HFFc6 (cell line): ENCODE results near the gene RAX2. TPM values are rescaled to one million over a fixed set of nuclear protein-coding genes. Genes with fewer than 3 reads are reported as not detected.

Experiments used
- DNase-seq: peaks from one replicate; pipeline ENCODE4 v3.0.0-alpha.2; 2018
- H3K27ac Mint-ChIP-seq: 2 replicates; pipeline ENCODE4 v1.8.0; 2020; ENCODE audit warnings: mild to moderate bottlenecking, mixed read lengths
- H3K27me3 Mint-ChIP-seq: 2 replicates; pipeline ENCODE4 v1.8.0; 2021; ENCODE audit warnings: mild to moderate bottlenecking, moderate library complexity, mixed read lengths; ENCODE audit not compliant: insufficient read depth
- H3K36me3 Mint-ChIP-seq: 2 replicates; pipeline ENCODE4 v1.8.0; 2021; ENCODE audit warnings: low read depth, mixed read lengths
- H3K4me1 Mint-ChIP-seq: 2 replicates; pipeline ENCODE4 v1.8.0; 2020; ENCODE audit warnings: low read depth, mixed read lengths
- H3K4me3 Mint-ChIP-seq: 2 replicates; pipeline ENCODE4 v1.8.0; 2020; ENCODE audit warnings: mild to moderate bottlenecking, moderate library complexity, mixed read lengths
- H3K9me3 Mint-ChIP-seq: 2 replicates; pipeline ENCODE4 v1.8.0; 2020; ENCODE audit warnings: mild to moderate bottlenecking, mixed read lengths
- long read RNA-seq: library from polyadenylated mRNA; unstranded; transcript quantifications from one replicate; pipeline ENCODE4 v2.0.0, GENCODE V29; 2019
- total RNA-seq, 6 experiments: library from RNA; stranded (reverse); fragmentation: NEBNext Ultra II Directional; extraction: Animal tissue kit (Norgen Biotek cat#: 25700); gene quantifications; 2 replicates in 1 of 6; 3 replicates in 5 of 6; pipeline ENCODE4 v1.2.3, GENCODE V29; 2021
- TF ChIP-seq, protein P1 (sequence below): fragments of 200-600 bp; sonication (generic); IDR thresholded peaks from 2 replicates; pipeline ENCODE4 v1.5.0; 2021; ENCODE audit warnings: antibody characterized with exemption, mild to moderate bottlenecking

Gene RAX2
- not detected for total RNA-seq
- long read RNA-seq: 0 reads

DNA sequence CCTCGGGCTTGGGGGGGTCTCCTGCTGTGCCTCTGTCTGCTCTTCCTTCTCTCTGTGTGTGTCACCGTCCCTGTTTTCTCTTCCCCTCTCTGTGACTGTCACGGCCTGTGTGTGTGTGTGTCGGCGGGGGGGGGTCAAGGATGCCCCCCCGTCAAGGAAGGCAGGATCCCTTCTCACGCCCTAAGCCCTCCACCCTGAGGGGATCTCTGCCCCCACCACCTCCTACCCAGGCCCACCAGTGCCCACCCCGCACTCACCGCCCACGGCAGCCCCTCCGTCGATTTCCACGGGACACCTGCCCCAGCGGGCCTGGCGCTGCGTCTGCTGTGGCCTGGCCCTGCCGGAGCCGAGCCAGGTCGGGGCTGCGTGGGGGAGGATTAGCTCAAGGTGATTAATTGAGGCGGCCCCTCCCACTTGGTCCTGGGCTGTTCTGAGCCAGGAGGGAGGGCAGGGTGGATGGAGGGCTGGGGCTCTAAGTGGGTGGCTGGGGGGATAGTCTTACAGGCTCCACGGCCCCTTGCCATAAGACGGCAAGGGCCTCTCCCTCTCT, at the start of gene RAX2:
Gene RAX2 (minus strand): TSS at position 323 of the 550 bp plus-strand sequence. CDS start 486 bp downstream, outside the sequence.
- no peaks in the 10 kb centered on the region for H3K9me3 Mint-ChIP-seq
- no peak for DNase-seq

DNA sequence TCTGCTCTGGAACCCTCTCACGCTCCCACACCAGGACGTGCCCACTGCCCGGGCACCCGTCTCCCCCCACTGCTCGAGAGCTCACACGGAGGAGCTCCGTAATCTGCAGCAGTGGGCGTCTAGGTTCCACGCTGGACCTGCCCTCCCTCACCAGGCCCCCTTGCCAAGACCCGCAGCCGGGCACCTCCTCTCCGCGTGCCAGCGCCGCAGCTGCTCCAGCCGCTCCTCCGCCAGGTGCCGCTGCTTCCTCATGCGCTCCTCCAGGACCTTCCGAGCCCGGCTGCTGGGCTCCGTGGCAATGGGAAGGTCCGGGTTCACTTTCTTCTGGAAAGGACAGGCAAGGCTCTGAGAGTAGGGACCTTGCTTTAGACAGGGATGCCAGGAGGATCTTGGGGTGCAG, 49.1 kb upstream of the RAX2 start:
- TF ChIP-seq, protein P1, sequence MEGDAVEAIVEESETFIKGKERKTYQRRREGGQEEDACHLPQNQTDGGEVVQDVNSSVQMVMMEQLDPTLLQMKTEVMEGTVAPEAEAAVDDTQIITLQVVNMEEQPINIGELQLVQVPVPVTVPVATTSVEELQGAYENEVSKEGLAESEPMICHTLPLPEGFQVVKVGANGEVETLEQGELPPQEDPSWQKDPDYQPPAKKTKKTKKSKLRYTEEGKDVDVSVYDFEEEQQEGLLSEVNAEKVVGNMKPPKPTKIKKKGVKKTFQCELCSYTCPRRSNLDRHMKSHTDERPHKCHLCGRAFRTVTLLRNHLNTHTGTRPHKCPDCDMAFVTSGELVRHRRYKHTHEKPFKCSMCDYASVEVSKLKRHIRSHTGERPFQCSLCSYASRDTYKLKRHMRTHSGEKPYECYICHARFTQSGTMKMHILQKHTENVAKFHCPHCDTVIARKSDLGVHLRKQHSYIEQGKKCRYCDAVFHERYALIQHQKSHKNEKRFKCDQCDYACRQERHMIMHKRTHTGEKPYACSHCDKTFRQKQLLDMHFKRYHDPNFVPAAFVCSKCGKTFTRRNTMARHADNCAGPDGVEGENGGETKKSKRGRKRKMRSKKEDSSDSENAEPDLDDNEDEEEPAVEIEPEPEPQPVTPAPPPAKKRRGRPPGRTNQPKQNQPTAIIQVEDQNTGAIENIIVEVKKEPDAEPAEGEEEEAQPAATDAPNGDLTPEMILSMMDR: no peak
- H3K27ac Mint-ChIP-seq: no peak overlapping the region
- H3K9me3 Mint-ChIP-seq: no peaks in the 10 kb centered on the region
- H3K27me3 Mint-ChIP-seq: peaks cover 18% of the 10 kb centered on the region
- DNase-seq: no peak
- H3K36me3 Mint-ChIP-seq: no peaks in the 10 kb centered on the region
- peaks cover 10% of the 10 kb centered on the region for H3K4me1 Mint-ChIP-seq
- no peak overlapping the region for H3K4me3 Mint-ChIP-seq

More for the DNA sequence above, at the start of gene RAX2:
- Mint-ChIP-seq H3K36me3 (no peaks in the 10 kb centered on the region), H3K4me3 (no peak within 1 kb of the TSS), H3K27me3 (peaks cover 10% of the 10 kb centered on the region), H3K4me1 (no peaks in the 10 kb centered on the region), H3K27ac (no peak within 1 kb of the TSS)
- TF ChIP-seq, protein P1: no peak

DNA sequence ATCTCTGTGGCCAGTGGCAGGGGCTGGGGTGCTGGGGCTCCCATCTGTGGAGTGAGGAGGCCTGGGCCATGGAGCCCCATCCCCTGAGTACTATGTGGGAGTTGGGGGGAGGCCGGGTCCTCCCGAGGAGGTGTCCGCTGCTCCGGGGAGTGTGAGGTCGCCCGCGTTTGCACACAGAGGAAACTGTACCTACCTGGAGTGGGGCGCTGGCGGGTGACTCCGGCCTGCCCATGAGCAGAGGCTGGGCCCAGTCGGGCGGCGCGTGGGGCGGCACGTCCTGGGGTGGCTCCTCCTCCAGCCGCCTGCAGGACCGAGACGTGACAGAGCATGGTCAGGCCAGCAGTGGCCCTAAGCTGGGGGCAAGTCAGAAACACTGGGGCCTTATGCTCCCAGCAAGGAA, 48.0 kb upstream of the RAX2 start:
- peaks cover 21% of the 10 kb centered on the region for H3K27me3 Mint-ChIP-seq
- no peak overlapping the region for H3K27ac Mint-ChIP-seq
- no peak for DNase-seq
- TF ChIP-seq, protein P1: no peak
- H3K4me3 Mint-ChIP-seq: no peak overlapping the region
- H3K9me3 Mint-ChIP-seq: no peaks in the 10 kb centered on the region
- peaks cover 10% of the 10 kb centered on the region for H3K4me1 Mint-ChIP-seq
- H3K36me3 Mint-ChIP-seq: no peaks in the 10 kb centered on the region

DNA sequence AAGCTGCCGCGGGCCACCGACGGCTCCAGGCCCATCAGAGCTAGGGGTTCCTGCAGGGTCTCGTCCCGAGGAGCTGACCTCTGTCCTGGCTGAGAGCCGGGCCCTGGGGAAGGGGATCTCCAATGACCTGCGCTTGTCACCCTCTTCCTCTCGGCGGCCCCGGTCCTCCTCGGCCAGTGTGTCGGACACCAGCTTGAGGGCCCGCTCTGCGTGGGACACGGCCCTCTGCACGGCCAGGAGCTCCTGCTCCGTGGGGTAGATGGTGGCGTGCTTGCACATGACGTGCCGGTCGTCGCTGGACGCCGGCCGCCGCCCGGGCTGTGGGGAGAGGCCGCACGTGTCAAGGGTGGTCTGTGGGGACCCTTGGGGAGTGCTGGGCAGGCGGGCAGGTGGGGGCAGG, 46.9 kb upstream of the RAX2 start:
- H3K36me3 Mint-ChIP-seq: no peaks in the 10 kb centered on the region
- H3K4me3 Mint-ChIP-seq: no peak overlapping the region
- H3K9me3 Mint-ChIP-seq: no peaks in the 10 kb centered on the region
- DNase-seq: no peak
- no peak overlapping the region for H3K27ac Mint-ChIP-seq
- peaks cover 10% of the 10 kb centered on the region for H3K4me1 Mint-ChIP-seq
- TF ChIP-seq, protein P1: no peak
- H3K27me3 Mint-ChIP-seq: peaks cover 24% of the 10 kb centered on the region

DNA sequence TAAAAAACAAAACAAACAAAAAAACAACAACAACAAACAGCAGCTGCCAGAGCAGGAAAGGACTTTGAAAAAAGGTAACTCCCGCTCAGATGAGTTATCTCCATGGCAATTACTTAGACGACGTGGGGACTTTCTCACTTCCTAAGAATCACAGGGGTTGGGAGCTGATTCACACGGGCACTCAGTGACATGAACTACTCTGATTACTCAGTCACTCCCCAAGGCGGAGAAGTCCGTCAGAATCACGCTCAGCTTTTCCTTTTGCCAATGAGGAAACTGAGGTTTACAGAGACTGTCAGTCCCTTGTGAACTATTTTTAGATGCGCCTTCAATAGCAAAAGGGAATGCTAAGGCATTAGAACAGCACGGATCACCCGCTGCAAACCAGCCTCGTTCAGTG, 46.4 kb upstream of the RAX2 start:
- DNase-seq: peak; percentile 28
- H3K36me3 Mint-ChIP-seq: no peaks in the 10 kb centered on the region
- H3K4me1 Mint-ChIP-seq: peaks cover 10% of the 10 kb centered on the region
- no peaks in the 10 kb centered on the region for H3K9me3 Mint-ChIP-seq
- peaks cover 24% of the 10 kb centered on the region for H3K27me3 Mint-ChIP-seq
- no peak overlapping the region; the same call in 1 of the 2 replicates for H3K4me3 Mint-ChIP-seq
- TF ChIP-seq, protein P1: no peak
- no peak overlapping the region; the same call in 1 of the 2 replicates for H3K27ac Mint-ChIP-seq
